Measurements from ENCODE around the gene QDPR.

DNA sequence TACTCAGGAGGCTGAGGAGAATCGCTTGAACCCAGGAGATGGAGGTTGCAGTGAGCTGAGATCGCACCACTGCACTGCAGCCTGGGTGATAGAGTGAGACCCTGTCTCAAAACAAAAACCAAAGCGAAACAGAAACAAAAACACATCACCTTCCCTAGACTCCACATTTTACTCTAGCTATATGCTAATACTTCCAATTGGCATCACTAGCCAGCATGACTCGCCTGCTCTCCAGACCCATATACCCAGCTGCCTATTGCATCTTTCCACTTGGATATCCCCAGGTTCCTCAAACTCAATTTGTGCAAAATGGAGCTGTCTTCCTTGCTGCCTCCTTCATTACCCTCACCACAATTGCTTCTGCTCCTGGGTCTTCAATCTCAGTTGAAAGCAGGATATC, 42.7 kb upstream of the QDPR start:
- TF ChIP-seq, protein P1, sequence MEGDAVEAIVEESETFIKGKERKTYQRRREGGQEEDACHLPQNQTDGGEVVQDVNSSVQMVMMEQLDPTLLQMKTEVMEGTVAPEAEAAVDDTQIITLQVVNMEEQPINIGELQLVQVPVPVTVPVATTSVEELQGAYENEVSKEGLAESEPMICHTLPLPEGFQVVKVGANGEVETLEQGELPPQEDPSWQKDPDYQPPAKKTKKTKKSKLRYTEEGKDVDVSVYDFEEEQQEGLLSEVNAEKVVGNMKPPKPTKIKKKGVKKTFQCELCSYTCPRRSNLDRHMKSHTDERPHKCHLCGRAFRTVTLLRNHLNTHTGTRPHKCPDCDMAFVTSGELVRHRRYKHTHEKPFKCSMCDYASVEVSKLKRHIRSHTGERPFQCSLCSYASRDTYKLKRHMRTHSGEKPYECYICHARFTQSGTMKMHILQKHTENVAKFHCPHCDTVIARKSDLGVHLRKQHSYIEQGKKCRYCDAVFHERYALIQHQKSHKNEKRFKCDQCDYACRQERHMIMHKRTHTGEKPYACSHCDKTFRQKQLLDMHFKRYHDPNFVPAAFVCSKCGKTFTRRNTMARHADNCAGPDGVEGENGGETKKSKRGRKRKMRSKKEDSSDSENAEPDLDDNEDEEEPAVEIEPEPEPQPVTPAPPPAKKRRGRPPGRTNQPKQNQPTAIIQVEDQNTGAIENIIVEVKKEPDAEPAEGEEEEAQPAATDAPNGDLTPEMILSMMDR (optimal IDR thresholded peaks at IDR 0.05 in 1 of 3, IDR thresholded peaks at IDR 0.05 in 1 of 3, conservative IDR thresholded peaks at IDR 0.05 in 1 of 3; ENCODE audit: extremely low read depth in 1 of 3, insufficient read depth in 2 of 3, low read length in 3 of 3), result no peak
- no peak for TF ChIP-seq EZH2 (IDR thresholded peaks at IDR 0.05; ENCODE audit: low read length)
